PC-9 (cell line): Measurements from ENCODE around the gene SIGLEC6.

Experiments used
- EZH2 ChIP-seq: fragments of 200-600 bp; sonication (generic); IDR thresholded peaks from 2 replicates; pipeline ENCODE4 v1.8.0; 2017; ENCODE audit warnings: antibody characterized with exemption, low read depth
- TF ChIP-seq, protein P1 (sequence below): fragments of 200-600 bp; sonication (generic); conservative IDR thresholded peaks from 2 replicates; pipeline ENCODE4 v1.6.1; 2017; ENCODE audit warnings: mixed run types, antibody characterized with exemption, mild to moderate bottlenecking, moderate library complexity

GRCh38 chr19:51470966-51471365, 60.5 kb downstream of the SIGLEC6 start:
- TF ChIP-seq, protein P1, sequence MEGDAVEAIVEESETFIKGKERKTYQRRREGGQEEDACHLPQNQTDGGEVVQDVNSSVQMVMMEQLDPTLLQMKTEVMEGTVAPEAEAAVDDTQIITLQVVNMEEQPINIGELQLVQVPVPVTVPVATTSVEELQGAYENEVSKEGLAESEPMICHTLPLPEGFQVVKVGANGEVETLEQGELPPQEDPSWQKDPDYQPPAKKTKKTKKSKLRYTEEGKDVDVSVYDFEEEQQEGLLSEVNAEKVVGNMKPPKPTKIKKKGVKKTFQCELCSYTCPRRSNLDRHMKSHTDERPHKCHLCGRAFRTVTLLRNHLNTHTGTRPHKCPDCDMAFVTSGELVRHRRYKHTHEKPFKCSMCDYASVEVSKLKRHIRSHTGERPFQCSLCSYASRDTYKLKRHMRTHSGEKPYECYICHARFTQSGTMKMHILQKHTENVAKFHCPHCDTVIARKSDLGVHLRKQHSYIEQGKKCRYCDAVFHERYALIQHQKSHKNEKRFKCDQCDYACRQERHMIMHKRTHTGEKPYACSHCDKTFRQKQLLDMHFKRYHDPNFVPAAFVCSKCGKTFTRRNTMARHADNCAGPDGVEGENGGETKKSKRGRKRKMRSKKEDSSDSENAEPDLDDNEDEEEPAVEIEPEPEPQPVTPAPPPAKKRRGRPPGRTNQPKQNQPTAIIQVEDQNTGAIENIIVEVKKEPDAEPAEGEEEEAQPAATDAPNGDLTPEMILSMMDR: no peak
- no peak for TF ChIP-seq EZH2
